ENCODE results near the gene CCDC197.

The CCDC197 gene

GRCh38 chr14:93971635-93972027 lies 25.5 kb upstream of the CCDC197 start:
- Histone ChIP-seq H3K4me3 (IDR thresholded peaks at IDR 0.05; ENCODE audit: insufficient read depth, low read depth, low read length) (no peak overlapping the region), H3K79me2 (ENCODE audit: insufficient read depth, low read depth) (no peaks in the 10 kb centered on the region), H3K27ac (peak overlapping the region; percentile 37), H3K4me1 (ENCODE audit: low read depth, poor library complexity, severe bottlenecking) (peaks cover 95% of the 10 kb centered on the region), H3K9ac (no peak overlapping the region; the same call in 1 of the 2 replicates), H4K20me1 (ENCODE audit: insufficient read depth) (no peaks in the 10 kb centered on the region), H2AFZ (ENCODE audit: low read depth) (no peak overlapping the region), H3K4me2 (peak overlapping the region; percentile 70), H3K27me3 (ENCODE audit: insufficient read depth, low read depth) (no peaks in the 10 kb centered on the region), H3K36me3 (ENCODE audit: insufficient read depth) (no peaks in the 10 kb centered on the region)
- TF ChIP-seq CTCF (conservative IDR thresholded peaks at IDR 0.05; ENCODE audit: low read depth, low read length): no peak

GRCh38 chr14:93972618-93973205 lies 24.4 kb upstream of the CCDC197 start:
- no peak for TF ChIP-seq CTCF (conservative IDR thresholded peaks at IDR 0.05; ENCODE audit: low read depth, low read length)
- Histone ChIP-seq H3K27me3 (ENCODE audit: insufficient read depth, low read depth) (no peaks in the 10 kb centered on the region), H3K4me1 (ENCODE audit: low read depth, poor library complexity, severe bottlenecking) (peaks cover 95% of the 10 kb centered on the region)

GRCh38 chr14:93973607-93974006 lies 23.5 kb upstream of the CCDC197 start:
- no peak overlapping the region for H3K9ac ChIP-seq
- no peaks in the 10 kb centered on the region for H4K20me1 ChIP-seq (ENCODE audit: insufficient read depth)
- no peak overlapping the region for H3K27ac ChIP-seq
- no peaks in the 10 kb centered on the region for H3K36me3 ChIP-seq (ENCODE audit: insufficient read depth)
- H3K4me3 ChIP-seq (IDR thresholded peaks at IDR 0.05; ENCODE audit: insufficient read depth, low read depth, low read length): no peak overlapping the region
- H3K79me2 ChIP-seq (ENCODE audit: insufficient read depth, low read depth): no peaks in the 10 kb centered on the region
- H3K27me3 ChIP-seq (ENCODE audit: insufficient read depth, low read depth): no peaks in the 10 kb centered on the region
- H3K4me1 ChIP-seq (ENCODE audit: low read depth, poor library complexity, severe bottlenecking): peaks cover 96% of the 10 kb centered on the region
- no peak overlapping the region for H3K4me2 ChIP-seq
- no peak for TF ChIP-seq CTCF (conservative IDR thresholded peaks at IDR 0.05; ENCODE audit: low read depth, low read length)
- H2AFZ ChIP-seq (ENCODE audit: low read depth): no peak overlapping the region

More at GRCh38 chr14:93972618-93973205, 24.4 kb upstream of the CCDC197 start:
- H3K27ac ChIP-seq: no peak overlapping the region
- no peaks in the 10 kb centered on the region for H4K20me1 ChIP-seq (ENCODE audit: insufficient read depth)
- H3K79me2 ChIP-seq (ENCODE audit: insufficient read depth, low read depth): no peaks in the 10 kb centered on the region
- no peaks in the 10 kb centered on the region for H3K36me3 ChIP-seq (ENCODE audit: insufficient read depth)
- no peak overlapping the region for H3K9ac ChIP-seq
- no peak overlapping the region for H3K4me3 ChIP-seq (IDR thresholded peaks at IDR 0.05; ENCODE audit: insufficient read depth, low read depth, low read length)
- no peak overlapping the region for H3K4me2 ChIP-seq
- H2AFZ ChIP-seq (ENCODE audit: low read depth): no peak overlapping the region

GRCh38 chr14:93974299-93974698 lies 22.8 kb upstream of the CCDC197 start:
- Histone ChIP-seq H3K9ac (no peak overlapping the region), H3K27me3 (ENCODE audit: insufficient read depth, low read depth) (no peaks in the 10 kb centered on the region), H3K79me2 (ENCODE audit: insufficient read depth, low read depth) (no peaks in the 10 kb centered on the region), H3K36me3 (ENCODE audit: insufficient read depth) (no peaks in the 10 kb centered on the region), H3K4me1 (ENCODE audit: low read depth, poor library complexity, severe bottlenecking) (peaks cover 97% of the 10 kb centered on the region), H2AFZ (ENCODE audit: low read depth) (no peak overlapping the region), H3K27ac (no peak overlapping the region; the same call in 1 of the 2 replicates), H3K4me3 (IDR thresholded peaks at IDR 0.05; ENCODE audit: insufficient read depth, low read depth, low read length) (no peak overlapping the region), H4K20me1 (ENCODE audit: insufficient read depth) (no peaks in the 10 kb centered on the region), H3K4me2 (peak overlapping the region; percentile 21; the same call in 1 of the 2 replicates)
- TF ChIP-seq CTCF (conservative IDR thresholded peaks at IDR 0.05; ENCODE audit: low read depth, low read length): no peak

Data from KMS-11 (cell line).